Esophagus muscularis mucosa (tissue), 4 donors: ENCODE data around the gene PHKB. TPM values are rescaled to one million over a fixed set of nuclear protein-coding genes. Genes with fewer than 3 reads are reported as not detected.

ENCODE experiments used
- DNase-seq: peaks from one replicate; pipeline ENCODE4 v3.0.0-alpha.2; 2017; ENCODE audit errors: extremely low spot score
- H3K27ac ChIP-seq, 4 donors: fragments of 200-600 bp; sonication (generic); replicated peaks in 1 of 4; 1 replicate in 3 of 4; 2 replicates in 1 of 4; pipeline ENCODE4 v1.5.1; 2016 to 2019; ENCODE audit warnings: mild to moderate bottlenecking in 1 of 4
- H3K27me3 ChIP-seq, 4 donors: fragments of 200-600 bp; sonication (generic); one replicate each; pipeline versions ENCODE4 v1.5.1 to v1.6.0; 2016 to 2019
- H3K36me3 ChIP-seq, 4 donors: fragments of 200-600 bp; sonication (generic); one replicate each; pipeline ENCODE4 v1.5.1; 2016 to 2019
- H3K4me1 ChIP-seq, 4 donors: fragments of 200-600 bp; sonication (generic); one replicate each; pipeline ENCODE4 v1.5.1; 2016 to 2019
- H3K4me3 ChIP-seq, 4 donors: fragments of 200-600 bp; sonication (generic); 1 replicate in 2 of 4; 2 replicates in 2 of 4; pipeline ENCODE4 v1.5.1; 2016 to 2019; ENCODE audit warnings: mild to moderate bottlenecking in 4 of 4, moderate library complexity in 1 of 4
- H3K9me3 ChIP-seq, 4 donors: fragments of 200-600 bp; sonication (generic); 1 replicate in 3 of 4; 2 replicates in 1 of 4; pipeline ENCODE4 v1.5.1; 2016 to 2019
- CTCF ChIP-seq, 3 experiments: fragments of 200-600 bp in 2 of 3; fragments of 450-650 bp in 1 of 3; sonication (generic) in 2 of 3; IDR thresholded peaks; one replicate each; pipeline ENCODE4 v1.5.1; 2017 to 2019; ENCODE audit warnings: antibody characterized with exemption in 3 of 3, mild to moderate bottlenecking in 2 of 3, moderate library complexity in 1 of 3
- EP300 ChIP-seq: sonication (generic); formaldehyde crosslinking; IDR thresholded peaks from one replicate; pipeline ENCODE4 v1.6.1; 2017; ENCODE audit warnings: antibody characterized with exemption
- POLR2A ChIP-seq: fragments of 450-650 bp; IDR thresholded peaks from one replicate; pipeline ENCODE4 v1.6.1; 2017; ENCODE audit warnings: antibody characterized with exemption, moderate library complexity, mild to moderate bottlenecking, low read depth
- POLR2AphosphoS5 ChIP-seq, 2 donors: sonication (generic); formaldehyde crosslinking; IDR thresholded peaks; one replicate each; pipeline ENCODE4 v1.6.1; 2017; ENCODE audit warnings: antibody characterized with exemption in 2 of 2
- WGBS: methylation state at CpG from one replicate; pipeline ENCODE4 v1.1.5; 2018; 5-methylcytosine and 5-hydroxymethylcytosine counted together
- intact Hi-C: fragments of 100-400 bp; cut with DNase I; formaldehyde crosslinking; loops from one replicate; pipeline ENCODE4 v1.15.1; 2023
- small RNA-seq, 3 donors: library from RNA; depleted of rRNA; stranded (forward); fragments of <200 nt; gene quantifications; one replicate each; pipeline ENCODE3, GENCODE V24; 2016
- total RNA-seq, 4 donors: library from RNA; depleted of rRNA; stranded (reverse); fragments of >200 nt; gene quantifications; one replicate each; pipeline versions ENCODE4 v1.1.0 to v1.2.1, GENCODE V29; 2016

The PHKB gene
- total RNA-seq, 4 donors from 2014 or later, result 39.4 to 60.6 (median 46.5) TPM

DNA sequence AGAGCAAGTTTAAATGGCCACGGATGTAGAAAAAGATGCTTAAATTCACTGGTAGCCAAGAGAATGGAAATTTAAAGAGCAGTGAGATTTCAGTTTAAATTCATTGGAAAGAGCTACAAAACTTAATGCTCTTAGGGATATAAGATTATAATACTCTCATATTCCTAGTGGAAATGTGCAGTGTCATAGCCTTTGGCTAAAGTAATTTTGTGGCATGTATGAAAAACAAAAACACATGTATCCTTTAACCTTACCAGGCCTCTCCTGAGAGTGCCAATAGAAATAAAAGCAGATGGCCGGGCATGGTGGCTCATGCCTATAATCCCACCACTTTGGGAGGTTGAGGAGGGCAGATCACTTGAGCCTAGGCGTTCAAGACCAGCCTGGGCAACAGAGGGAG lies 289.2 kb downstream of the PHKB start:
- intact Hi-C loops, result no loop called here
- DNase-seq, result no peak
- no peak overlapping the region for H3K27ac ChIP-seq
- H3K27me3 ChIP-seq, result no peaks in the 10 kb centered on the region
- no peaks in the 10 kb centered on the region for H3K9me3 ChIP-seq
- no peaks in the 10 kb centered on the region for H3K36me3 ChIP-seq
- 86% methylated on average over 3 of the region's 3 CpGs for WGBS
- TF ChIP-seq CTCF (IDR thresholded peaks at IDR 0.05) (no peak), POLR2AphosphoS5 (IDR thresholded peaks at IDR 0.05) (no peak), EP300 (no peak), POLR2A (no peak)
- no peaks in the 10 kb centered on the region for H3K4me1 ChIP-seq
- no peak overlapping the region for H3K4me3 ChIP-seq

Small RNA genes within 50 kb of the gene (small RNA-seq; reads per million reads assigned to genes)
- gene RNA5SP425, result 0 reads per million in 3 donors

Other genes with a start within 250 kb of the PHKB start
- 10 to 100 TPM; 32.2 to 44.4 (median 41.7) TPM for gene ITFG1, start 268 bp upstream of the PHKB start, total RNA-seq